Activated CD4-positive, alpha-beta T cell treated with anti-CD3 and anti-CD28 coated beads, Interleukin-10, Interleukin-2, amounts not matched to agents 100 ng/mL and 50 ng/mL, durations not matched to agents 16 hours and 8 hours (primary cell): Measurements from ENCODE around the gene TGFBR1.

ENCODE experiments used
- DNase-seq: peaks from one replicate; pipeline ENCODE4 v3.0.0-alpha.2; 2020

TGFBR1 gene

DNA sequence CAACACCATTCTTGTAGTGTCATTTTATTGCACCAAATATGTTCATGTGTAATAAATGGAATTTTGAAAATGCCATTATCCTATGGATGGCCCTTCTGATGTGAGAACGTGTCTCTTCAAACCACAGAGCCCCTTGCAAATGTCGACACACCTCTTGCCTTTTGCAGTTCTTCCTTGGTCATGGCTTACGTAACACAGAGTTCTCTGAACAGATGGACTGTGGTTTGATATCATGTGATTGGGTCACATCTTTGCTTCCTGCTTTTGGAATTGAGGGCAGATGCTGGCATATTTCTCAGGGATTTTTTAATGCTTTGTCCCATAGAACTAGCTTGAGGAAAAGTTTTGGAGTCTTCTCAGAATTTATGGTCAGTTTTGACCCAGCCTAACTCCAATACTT, 4.6 kb downstream of the TGFBR1 start:
- no peak for DNase-seq

DNA sequence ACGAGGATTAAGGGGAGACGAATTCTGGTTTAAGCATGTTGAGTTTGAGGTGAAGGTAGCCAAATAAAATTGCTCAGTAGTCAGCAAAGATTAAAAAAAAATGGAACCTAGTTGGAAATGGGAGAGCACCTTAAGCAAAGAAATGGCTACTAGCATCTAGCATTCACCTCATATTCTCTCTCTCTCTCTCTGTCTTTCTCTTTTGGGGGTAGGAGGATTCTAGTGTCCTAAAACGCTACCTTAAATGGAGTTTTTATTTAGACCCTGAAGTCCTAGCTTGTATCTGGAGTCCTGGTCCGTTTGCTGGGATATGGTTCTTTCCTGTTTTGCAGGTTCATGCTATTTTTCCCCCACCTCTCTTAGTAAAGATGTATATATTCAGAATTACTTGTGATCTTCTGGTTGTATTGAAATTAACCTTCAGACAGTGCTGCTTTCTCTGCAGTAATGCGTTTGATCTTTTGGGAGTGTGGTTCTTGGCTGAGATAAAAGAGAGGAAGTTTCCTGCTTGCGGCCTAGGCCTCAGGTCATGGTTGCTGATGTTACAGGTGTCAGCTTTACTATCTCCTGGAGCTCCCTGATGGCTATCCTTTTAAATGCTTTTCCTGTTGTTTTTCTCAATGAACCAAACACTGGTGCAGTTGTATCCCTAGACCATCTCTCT, 8.0 kb downstream of the TGFBR1 start:
- DNase-seq, result peak; percentile 45

DNA sequence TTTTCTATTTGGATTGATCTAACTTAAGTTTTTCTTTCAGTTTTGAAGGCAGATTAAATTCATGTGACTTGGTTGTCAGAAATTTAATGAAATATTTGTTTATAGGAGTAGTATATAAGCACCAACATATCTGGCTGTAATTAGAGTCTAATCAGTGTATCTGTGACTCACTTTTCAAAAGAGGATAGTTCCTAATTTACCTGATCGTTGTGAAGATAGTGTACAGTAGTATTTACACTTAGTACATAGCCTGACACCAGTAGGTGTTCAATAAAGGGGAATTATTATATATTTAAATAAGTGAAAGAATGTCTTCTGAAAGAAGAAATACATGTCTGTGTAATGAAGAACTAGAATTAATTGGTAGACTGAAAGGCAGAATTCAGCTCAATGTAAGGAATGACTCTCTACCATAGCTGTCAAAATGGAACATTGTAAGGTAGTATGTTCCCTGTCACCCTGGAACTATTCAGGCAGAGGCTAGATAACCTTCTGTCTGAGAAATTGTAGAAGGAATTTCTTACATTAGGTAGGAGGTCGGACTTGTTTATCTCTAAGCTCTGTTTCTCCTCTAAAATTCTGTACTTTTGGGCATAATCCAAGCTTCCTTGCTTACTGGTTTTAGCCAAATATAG, 8.6 kb downstream of the TGFBR1 start:
- DNase-seq, result no peak

DNA sequence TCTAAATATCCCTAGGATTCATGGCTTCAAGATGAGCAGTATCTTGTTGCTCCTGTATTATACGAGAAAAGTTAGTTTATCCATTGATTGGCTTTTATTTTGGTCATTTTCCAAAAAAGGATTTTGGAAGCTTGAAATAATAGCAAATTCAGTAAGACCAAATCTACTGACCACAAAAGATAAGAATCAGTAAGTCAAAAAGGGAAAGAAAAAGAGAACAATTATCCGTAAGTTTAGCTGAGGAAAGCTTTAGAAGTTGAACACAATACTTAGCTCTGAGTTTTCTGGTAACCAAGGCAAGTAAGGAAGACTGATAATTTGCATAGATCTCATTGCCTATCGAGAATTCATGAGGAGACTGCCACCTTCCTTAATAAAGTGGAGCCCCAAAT, 9.1 kb downstream of the TGFBR1 start:
- no peak for DNase-seq

DNA sequence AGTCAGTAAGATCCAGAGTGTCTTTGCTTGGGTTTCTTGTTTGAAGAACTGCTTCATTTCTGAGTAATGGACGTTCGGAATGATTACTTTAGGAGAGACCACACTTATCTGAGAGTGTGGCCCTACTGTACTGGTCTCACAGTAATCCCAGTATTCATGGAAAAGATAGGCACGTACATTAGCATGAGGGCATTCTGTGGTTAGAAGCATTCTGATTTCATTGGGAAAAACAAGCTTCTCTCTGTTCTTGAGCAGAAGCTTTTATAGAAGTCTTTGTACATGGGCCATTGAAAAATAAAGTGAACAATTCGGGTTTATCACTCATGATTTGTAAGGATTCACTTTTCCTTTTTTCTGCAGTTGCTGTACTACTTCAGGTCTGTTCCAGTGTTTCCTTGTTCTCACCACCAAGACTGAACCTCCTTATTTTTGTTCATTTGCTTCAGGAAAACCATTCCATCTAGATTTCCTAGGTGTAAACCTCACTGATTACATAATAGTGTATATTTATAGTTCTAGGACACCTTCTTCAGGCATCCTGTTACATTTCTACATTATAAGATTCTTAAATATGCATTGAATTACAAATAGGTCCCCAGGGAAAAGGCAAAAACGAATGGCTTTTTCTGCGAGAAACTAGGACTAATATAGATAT, 10.1 kb downstream of the TGFBR1 start:
- no peak for DNase-seq

DNA sequence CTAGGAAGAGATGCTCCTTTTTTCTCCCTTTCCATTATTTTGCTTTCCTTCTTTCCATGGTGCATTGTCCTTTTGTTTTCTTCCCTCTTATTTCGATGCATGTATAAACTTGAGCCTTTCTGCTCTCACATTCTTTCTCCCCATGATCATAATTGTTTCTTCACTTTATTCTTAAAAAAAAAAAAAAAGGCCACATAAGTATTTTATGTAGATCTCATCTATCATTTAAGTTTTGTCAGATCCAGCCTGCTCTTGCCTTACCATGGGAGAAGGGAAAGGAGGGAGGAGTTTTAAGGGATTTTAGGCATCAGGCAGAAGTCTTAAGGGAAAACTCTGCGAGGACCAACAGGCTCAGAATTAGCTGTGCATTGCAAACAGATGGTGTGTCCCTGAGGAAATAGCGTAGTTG, 11.1 kb downstream of the TGFBR1 start:
- no peak for DNase-seq

DNA sequence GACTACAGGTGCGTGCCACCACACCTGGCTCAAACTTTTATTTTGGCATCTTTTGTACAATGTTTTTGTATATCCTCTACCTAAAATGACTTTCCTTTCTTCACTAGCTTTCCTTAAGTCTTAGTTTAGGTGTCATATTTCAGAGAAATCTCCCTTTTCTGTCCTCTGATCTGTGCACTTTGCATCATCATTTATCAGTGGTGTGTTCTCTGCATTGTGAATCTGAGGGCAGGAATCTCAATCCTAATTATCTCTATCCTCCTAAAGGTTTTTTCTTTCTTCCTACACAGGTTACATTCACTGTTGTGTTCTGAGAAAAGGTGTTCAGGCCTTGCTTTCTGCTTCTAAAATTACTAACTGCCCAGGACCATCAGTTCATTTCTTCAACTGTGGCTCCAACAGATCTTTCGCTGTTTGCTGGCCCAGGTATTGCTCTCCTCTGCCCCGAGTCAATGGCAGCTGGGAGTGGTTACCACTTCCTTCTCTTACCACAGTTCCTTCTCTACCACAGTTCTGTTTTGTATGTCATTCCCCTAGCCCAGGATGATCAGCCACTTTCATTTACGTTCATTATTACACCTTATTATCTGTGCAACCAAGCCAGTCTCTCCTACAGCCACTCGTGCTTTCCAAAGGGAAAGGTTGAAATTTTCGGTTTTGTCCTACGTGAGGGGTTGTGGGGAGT, 14.0 kb downstream of the TGFBR1 start:
- peak; percentile 88 for DNase-seq

DNA sequence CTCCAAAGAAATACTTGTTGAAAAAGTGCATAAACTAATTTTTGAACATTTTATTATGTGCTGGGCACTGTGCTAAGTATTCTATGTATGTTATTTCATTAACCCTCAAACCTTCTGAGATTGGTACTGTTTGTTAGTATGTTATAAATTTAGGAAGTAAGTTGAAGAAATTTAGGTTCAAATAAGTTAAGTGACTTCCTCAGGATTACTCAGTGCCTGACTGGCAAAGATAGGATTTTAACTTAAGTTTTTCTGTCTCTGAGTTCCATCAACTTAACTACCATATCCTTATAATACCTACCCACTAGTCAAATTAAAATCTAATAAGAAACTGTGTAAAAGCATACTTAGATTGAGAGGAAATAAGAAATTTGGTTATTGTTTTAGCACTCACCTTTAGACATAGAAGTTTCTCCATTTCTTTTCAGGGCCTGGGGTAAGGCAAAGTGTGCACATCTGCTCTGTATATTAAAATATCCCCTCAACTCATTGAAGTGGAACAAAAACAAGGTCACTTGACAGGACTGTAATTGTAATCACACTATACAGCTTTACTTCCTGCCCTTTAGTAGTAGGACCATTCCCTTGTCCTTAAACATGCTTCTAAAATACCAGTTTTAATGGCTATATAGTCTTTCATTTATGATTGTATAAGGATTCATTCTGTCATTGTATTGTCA, 15.2 kb downstream of the TGFBR1 start:
- no peak for DNase-seq

DNA sequence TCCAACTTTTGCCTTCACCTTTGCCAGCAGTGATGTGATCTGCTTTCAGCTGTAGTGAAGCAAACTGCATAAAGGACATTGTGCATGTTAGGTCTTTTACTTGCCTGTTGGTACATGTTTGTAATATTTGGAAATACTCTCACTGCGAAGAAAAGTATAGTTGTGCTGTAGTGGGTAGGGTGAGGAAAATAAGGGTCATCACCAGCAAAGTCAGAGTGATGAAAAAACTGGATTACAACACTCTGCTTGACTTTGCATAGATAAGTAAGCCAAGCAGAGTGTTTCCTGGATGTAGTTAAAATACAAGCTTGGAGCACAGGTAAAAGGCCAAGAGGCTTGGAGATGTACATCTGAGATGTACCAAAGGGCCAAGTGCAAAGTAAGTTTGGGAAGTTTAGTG, 16.7 kb downstream of the TGFBR1 start:
- no peak for DNase-seq

DNA sequence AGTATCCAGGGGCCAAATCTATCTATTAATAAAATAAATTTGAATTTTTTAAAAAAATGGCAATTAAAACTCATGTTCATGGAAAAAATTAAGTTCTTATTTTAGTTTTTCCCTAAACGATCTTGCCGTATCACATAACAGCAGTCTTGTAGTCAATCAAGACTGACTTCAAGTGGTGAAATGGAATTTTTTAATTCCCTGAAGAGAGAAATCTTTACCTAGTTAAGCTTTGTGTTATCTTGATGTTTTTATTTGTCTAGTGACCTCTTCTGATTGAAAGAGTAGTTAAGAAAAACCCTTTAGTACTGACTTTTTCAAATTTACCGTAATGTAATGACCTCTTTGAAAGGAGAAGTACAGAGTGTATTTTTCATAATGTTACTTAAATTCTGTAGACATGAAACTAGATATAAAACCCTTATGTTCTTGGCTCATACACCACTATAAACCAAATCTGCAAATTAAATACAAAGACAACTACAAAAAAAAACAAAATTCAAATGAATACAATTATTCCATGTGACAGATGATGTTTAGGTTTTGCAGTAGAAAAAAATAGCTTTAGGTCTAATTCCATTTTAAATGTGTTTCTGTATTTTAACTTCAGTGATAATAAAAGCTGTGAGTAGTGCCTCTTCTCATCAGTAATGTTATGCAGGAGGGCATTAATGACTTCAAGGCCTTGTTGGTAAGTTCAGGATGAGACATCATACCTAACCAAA, 19.8 kb downstream of the TGFBR1 start:
- no peak for DNase-seq

DNA sequence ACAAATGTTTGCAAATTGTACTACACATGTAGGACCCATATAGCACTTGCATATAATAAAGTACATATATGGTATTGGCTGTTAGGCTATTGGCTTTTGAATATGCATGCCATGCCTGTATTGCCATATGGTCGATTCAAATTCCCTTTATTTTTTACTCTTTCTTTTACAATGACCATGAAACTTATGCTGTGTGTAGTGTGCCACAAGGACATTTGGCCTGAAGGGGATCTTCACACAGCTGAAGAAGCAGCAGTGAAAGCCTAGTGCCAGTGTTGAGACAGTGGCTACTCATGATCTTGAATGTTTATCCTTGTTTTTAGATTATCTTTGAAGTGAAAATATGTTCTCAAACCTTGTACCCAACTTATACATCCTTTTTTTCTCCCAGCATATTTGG, 20.5 kb downstream of the TGFBR1 start:
- no peak for DNase-seq

DNA sequence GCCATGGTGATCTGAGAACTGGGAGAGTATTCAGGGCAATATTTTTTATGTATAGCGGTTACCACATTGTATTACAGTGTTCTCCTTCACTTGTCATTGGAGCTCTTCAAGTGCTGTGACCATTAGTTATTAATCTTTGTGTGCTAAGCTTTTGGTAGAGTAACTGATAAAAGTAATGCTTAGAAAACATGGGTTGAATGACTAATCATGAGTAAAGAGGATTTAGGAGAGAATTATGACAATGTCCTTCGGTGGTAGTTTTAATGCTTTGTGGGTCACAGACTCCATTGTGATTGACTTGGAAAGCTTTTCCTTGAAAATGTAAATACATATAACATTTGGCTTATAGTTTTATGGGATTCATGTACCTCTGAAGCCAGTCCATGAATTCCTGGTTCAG, 21.4 kb downstream of the TGFBR1 start:
- DNase-seq, result no peak

DNA sequence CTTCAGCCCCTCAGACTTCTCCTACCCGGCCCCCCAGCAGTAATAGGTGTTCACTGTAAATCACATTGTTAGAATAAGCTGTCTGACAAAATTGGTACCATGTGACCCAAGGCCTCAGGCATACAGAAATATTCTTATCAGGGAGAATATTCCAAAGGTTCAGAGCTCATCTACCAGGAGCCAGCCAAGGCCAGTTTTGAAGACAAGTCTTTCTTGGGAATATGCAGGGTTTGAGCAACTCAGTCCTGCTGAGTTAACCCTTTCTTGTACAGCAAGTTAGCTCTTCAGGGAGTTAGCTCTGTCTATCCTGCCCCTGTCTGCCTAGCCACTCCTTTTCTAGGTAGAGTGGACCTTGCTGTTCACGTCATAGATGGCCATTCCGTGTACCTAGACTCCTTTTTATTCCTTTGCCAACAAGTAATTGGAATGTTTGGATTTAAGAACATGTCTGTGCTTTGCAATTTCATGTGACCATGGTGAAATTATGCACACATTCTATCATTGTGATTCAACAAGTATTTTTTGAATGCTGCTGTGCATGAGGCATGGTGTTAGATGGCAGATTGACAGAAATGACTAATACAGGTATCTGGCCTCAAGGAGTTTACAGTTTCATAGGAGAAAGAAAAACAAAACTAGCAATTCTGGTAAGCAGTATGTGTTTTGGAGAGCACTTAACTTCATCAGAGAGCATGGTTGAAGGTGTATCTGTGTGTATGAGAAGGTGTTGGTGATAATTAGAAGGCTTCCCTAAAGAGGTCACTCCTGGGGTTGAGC, 22.6 kb downstream of the TGFBR1 start:
- DNase-seq, result peak; percentile 63

DNA sequence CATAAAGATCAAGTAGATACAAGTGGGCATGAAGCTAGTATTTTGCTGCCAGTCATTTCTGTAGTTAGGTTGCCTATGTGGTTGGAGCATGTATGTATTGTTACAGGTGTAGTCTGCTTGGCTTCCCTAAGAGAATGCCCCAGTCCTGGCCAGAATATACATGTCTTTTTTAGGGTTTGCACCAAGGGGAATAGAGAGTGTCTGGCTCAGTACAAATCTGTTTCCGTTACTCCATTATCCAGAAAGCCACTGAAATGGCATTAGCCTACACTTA, 23.2 kb downstream of the TGFBR1 start:
- peak; percentile 58 for DNase-seq

DNA sequence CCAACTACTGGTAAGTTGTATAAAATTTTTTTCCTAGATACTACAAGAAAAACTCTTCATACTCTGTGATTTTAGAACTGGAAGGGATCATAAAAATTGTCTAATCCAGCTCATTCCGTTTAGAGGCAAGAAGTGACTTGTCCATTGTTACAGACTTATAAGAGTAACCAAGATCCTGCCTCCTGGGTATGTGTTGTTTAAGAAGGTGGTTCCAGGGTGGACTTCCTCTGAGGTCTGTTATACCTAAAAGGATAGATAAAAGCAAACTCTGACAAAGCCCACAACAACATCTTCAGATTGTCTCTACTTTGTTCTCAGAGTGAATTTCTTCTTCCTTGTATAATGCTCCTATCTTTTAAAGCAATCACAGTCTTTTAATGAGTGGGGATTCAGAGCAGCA, 24.2 kb downstream of the TGFBR1 start:
- no peak for DNase-seq

DNA sequence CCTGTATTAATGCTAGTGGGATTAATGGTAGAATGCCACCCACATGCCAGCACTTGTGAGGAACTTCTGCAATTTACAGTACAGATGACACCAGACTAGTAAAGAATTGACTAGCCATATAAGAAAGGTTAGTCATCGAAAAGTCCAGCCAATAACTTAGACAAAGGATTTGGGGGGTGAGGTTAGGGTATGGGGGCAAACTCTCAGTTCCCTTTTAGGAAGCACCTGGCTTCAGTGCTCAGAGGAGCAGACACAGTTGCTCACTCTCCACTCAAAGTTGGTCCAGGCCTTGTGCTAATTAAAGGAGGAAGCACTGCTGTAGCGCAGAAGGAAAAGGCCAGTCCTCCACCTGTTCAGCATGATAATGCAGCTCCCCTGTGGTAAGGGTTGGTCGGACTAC, 25.2 kb downstream of the TGFBR1 start:
- no peak for DNase-seq

DNA sequence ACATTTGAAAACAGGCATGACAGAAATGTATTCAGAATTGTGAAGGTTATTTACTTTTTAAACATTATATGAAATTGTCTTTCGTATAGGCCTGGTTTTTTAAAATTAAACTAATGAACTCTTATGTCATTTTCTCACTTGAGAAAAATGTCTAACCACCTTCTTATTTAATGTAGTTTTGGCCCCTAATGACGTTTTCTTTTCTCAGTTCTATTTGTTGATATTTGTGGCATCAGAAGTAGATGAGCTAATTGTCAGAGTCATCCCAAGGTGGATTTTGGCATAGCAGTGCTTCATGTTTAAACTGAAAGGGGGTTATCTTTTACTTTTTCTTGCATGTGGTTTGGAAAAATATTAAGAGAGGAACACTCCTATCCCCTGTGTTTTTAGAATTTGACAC, 28.2 kb downstream of the TGFBR1 start:
- DNase-seq, result no peak

DNA sequence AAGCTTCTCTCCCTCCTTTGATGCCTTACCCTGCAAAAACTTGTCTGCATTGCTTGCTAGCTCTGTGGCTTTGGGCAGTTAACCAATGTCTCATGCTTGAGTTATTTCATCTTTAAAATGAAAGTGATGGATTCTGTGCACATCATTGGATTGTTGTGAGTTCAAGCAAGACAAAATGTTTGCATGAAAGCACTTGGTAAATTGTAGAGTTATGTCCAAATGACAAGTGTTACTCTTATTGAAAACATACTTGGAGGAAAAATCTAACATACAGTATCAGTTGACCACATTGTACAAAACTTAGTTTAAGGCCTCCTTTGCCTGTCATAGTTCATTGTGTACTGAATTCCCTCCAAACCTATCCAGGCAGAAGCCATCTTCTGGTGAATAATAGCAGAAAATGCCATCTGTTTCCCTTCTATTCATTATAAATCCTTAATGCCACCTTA, 30.0 kb downstream of the TGFBR1 start:
- no peak for DNase-seq

DNA sequence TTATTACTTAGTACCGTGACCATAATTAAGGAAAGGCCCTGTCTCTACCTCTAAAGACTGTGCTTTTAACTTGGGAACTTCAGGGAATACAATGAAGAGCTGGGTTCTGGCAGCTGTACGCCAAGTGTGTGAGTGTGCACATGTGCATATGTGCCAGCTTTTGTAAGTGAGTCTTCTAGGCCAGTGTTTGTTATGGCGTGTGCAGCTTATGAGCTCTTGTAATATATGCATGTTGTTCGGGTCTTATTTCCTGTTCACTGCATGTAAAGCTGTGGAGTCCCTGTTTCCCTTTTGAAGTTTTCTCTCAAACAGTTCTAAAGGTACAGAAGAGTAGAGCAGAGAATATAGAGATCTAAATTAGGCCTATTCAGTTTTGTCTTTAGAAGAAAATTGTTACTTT, 30.5 kb downstream of the TGFBR1 start:
- no peak for DNase-seq

DNA sequence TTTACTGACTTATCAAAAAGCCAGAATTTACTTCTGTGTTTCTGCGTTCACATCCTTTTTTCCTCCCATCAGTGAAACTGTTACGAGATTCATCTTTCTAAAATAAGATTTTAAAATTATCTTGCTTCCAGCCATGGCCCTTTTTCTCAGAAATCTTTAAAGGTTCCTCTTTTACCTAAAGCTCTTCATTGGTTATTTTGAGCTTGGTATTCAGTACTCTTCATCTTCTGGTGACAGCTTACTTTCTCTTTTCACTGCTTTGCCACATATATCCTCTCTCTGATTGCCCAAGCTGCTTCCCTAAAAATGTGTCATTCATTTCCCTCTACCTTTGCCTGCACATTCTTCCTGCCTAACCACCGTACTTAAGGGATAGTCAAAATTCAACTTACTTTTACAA, 32.3 kb downstream of the TGFBR1 start:
- no peak for DNase-seq

DNA sequence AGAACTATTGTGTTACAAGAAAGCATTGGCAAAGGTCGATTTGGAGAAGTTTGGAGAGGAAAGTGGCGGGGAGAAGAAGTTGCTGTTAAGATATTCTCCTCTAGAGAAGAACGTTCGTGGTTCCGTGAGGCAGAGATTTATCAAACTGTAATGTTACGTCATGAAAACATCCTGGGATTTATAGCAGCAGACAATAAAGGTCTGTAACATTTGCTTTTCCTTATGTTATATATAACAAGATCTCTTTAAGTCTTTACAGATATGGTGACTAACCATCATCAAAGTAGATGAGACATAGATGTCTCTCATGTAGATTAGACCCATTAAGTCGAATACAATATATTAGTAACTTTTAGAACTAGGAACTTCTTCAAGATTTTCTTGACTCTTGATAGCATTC, 33.0 kb downstream of the TGFBR1 start:
- DNase-seq, result no peak
